GM19238 (cell line): ENCODE data around the gene APOA4.

Experiments used
- DNase-seq: peaks from one replicate; pipeline ENCODE4 v3.0.0; 2011; ENCODE audit warnings: low spot score; ENCODE audit not compliant: insufficient read length

The APOA4 gene

GRCh38 chr11:116830184-116830912 is 7.2 kb upstream of the APOA4 start:
- DNase-seq, result no peak

DNA sequence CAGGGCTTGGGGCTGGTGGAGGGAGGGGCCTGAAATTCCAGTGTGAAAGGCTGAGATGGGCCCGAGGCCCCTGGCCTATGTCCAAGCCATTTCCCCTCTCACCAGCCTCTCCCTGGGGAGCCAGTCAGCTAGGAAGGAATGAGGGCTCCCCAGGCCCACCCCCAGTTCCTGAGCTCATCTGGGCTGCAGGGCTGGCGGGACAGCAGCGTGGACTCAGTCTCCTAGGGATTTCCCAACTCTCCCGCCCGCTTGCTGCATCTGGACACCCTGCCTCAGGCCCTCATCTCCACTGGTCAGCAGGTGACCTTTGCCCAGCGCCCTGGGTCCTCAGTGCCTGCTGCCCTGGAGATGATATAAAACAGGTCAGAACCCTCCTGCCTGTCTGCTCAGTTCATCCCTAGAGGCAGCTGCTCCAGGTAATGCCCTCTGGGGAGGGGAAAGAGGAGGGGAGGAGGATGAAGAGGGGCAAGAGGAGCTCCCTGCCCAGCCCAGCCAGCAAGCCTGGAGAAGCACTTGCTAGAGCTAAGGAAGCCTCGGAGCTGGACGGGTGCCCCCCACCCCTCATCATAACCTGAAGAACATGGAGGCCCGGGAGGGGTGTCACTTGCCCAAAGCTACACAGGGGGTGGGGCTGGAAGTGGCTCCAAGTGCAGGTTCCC is 6.5 kb upstream of the APOA4 start, which contains the start of gene APOC3:
Gene APOC3 (plus strand): TSS at position 383 of the 659 bp plus-strand sequence. CDS start 676 bp downstream, outside the sequence.
- DNase-seq, result no peak

- no peak for DNase-seq
Measured at GRCh38 chr11:116828632-116829524, 5.8 kb upstream of the APOA4 start.

- DNase-seq, result no peak
Measured at GRCh38 chr11:116827461-116827860, 4.4 kb upstream of the APOA4 start.

- no peak for DNase-seq
Measured at GRCh38 chr11:116826751-116827431, 3.8 kb upstream of the APOA4 start.

GRCh38 chr11:116825854-116826750 is 3.0 kb upstream of the APOA4 start:
- DNase-seq, result no peak

DNA sequence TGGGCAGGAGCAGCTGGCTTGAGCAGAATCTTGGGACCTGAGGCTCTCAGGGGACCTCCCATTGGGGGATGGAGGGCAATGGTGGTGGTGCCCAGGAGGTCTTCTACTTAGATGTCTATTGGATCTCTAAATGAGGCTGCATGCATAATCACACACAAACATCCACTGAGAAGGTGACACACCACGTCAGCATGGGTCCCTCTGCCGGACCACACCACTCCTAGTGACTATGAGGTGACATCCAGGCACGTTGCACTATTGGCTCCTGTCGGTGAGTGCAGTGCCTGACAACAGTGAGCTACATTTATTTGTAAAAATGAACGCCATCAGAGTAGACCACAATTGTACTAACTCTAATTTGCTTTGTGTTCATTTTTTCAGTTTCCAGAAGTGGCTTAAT is 2.3 kb upstream of the APOA4 start:
- no peak for DNase-seq

GRCh38 chr11:116822575-116822974 is 529 bp downstream of the APOA4 start:
- no peak for DNase-seq

- no peak for DNase-seq
Measured at GRCh38 chr11:116821050-116821918, 1.8 kb downstream of the APOA4 start.

- DNase-seq, result no peak
Measured at GRCh38 chr11:116819049-116819448, 4.1 kb downstream of the APOA4 start.

GRCh38 chr11:116814502-116814901 is 8.6 kb downstream of the APOA4 start:
- DNase-seq, result no peak

- DNase-seq, result no peak
Measured at GRCh38 chr11:116813781-116814471, 9.2 kb downstream of the APOA4 start.

GRCh38 chr11:116813170-116813569 is 9.9 kb downstream of the APOA4 start:
- DNase-seq, result no peak

- DNase-seq, result no peak
Measured at GRCh38 chr11:116812109-116812508, 11.0 kb downstream of the APOA4 start.

- no peak for DNase-seq
Measured at GRCh38 chr11:116811194-116811593, 11.9 kb downstream of the APOA4 start.

DNA sequence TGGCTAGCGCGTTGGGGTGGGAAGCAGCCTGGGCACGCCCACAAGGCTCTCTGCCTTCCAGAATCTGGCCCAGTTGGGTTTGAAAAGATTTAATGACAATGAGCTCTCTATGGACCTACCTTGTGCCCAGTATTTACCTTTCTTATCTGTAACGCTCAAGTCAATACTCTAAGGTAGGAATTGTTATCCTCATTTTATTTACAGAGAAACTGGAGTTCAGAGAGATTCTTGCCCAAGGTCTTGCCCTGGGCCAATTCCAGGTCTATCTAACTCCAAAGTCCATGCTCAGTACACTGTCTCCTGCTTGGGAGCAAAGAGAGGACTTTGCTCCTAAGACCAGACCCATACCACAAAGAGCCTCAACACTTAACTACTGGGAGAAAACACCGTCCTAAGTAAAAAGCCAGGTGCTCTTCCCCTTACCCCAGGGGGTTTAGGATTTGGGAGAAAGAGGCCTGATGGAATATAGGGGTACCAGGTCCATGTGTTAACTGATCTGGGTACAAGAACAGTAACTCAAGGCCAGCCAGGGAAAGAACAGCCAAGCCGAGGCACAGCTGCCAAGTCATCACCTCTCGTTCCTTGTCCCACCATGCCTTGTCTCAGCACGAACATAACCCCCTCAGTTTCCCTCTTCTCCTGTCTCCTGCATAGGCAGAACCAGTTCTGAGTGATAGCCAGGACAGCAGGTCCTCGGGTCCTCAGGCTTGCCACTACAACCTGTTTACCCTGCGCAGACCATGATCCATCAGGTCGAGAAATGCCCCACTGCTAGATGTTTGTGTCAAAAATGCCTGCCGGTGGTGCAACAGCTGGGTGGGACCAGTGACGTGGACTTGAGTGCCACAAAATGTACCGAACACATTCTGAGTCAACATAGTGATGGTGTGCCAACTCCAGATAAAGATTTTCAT is 14.6 kb downstream of the APOA4 start:
- DNase-seq, result no peak

- DNase-seq, result no peak
Measured at GRCh38 chr11:116807601-116808261, 15.4 kb downstream of the APOA4 start.
